Pericardium fibroblast (primary cell): ENCODE measurements around the gene YBX2. TPM values are rescaled to one million over a fixed set of nuclear protein-coding genes. Genes with fewer than 3 reads are reported as not detected.

Source experiments
- total RNA-seq: library from RNA; depleted of rRNA; stranded (reverse); fragments of >200 nt; gene quantifications from 2 replicates; pipeline ENCODE4 v1.2.3, GENCODE V29; 2015

The YBX2 gene
- total RNA-seq, 1 donor from 2014 or later, result 0.60 TPM

Other genes starting within 250 kb of the YBX2 start
- gene CLEC10A, start 214.4 kb downstream of the YBX2 start, total RNA-seq, result not detected in 2 replicates
- not detected in 2 replicates for gene ASGR2, start 179.8 kb downstream of the YBX2 start, total RNA-seq
- gene ASGR1, start 115.3 kb downstream of the YBX2 start, total RNA-seq, result 0.35 and 0.85 TPM in 2 replicates
- gene DLG4, start 74.8 kb downstream of the YBX2 start, total RNA-seq, result 8.5 and 13.6 TPM in 2 replicates
- 194 and 234 TPM in 2 replicates for gene ACADVL, start 74.7 kb downstream of the YBX2 start, total RNA-seq
- gene DVL2, start 60.1 kb downstream of the YBX2 start, total RNA-seq, result 61.8 and 63.7 TPM in 2 replicates
- 37.1 and 52.7 TPM in 2 replicates for gene PHF23, start 55.2 kb downstream of the YBX2 start, total RNA-seq
- gene GABARAP, start 52.2 kb downstream of the YBX2 start, total RNA-seq, result 916 and 1,059 TPM in 2 replicates
- gene CTDNEP1, start 42.9 kb downstream of the YBX2 start, total RNA-seq, result 56.2 and 97.6 TPM in 2 replicates
- 24.4 and 27.7 TPM in 2 replicates for gene ELP5, start 42.4 kb downstream of the YBX2 start, total RNA-seq
- 0.17 and 1.3 TPM in 2 replicates for gene CLDN7, start 32.2 kb downstream of the YBX2 start, total RNA-seq
- gene SLC2A4, start 12.9 kb downstream of the YBX2 start, total RNA-seq, result 0.23 TPM in 1 of 2 replicates, not detected in the other
- gene EIF5A, start 13.0 kb upstream of the YBX2 start, total RNA-seq, result 327 and 351 TPM in 2 replicates
- 65.2 and 92.2 TPM in 2 replicates for gene GPS2, start 20.7 kb upstream of the YBX2 start, total RNA-seq
- 8.9 and 13.0 TPM in 2 replicates for gene NEURL4, start 34.7 kb upstream of the YBX2 start, total RNA-seq
- gene ACAP1, start 41.9 kb upstream of the YBX2 start, total RNA-seq, result 0.34 TPM in 1 of 2 replicates, not detected in the other
- gene KCTD11, start 57.5 kb upstream of the YBX2 start, total RNA-seq, result 17.2 and 24.3 TPM in 2 replicates
- not detected in 2 replicates for gene TMEM95, start 60.5 kb upstream of the YBX2 start, total RNA-seq
- 0.09 and 0.47 TPM in 2 replicates for gene TNK1, start 86.5 kb upstream of the YBX2 start, total RNA-seq
- gene PLSCR3, start 99.9 kb upstream of the YBX2 start, total RNA-seq, result 45.7 and 72.9 TPM in 2 replicates
- 83.2 and 132 TPM in 2 replicates for gene TMEM256, start 109.5 kb upstream of the YBX2 start, total RNA-seq
- 13.5 and 18.6 TPM in 2 replicates for gene NLGN2, start 113.2 kb upstream of the YBX2 start, total RNA-seq
- not detected in 2 replicates for gene SPEM1, start 125.7 kb upstream of the YBX2 start, total RNA-seq
- not detected in 2 replicates for gene SPEM2, start 131.0 kb upstream of the YBX2 start, total RNA-seq
- gene SPEM3, start 134.2 kb upstream of the YBX2 start, total RNA-seq, result not detected in 2 replicates
- gene TMEM102, start 140.8 kb upstream of the YBX2 start, total RNA-seq, result 1.3 and 2.4 TPM in 2 replicates
- gene FGF11, start 144.9 kb upstream of the YBX2 start, total RNA-seq, result 0.43 and 2.0 TPM in 2 replicates
- gene CHRNB1, start 150.4 kb upstream of the YBX2 start, total RNA-seq, result 3.7 and 6.7 TPM in 2 replicates
- 25.4 and 29.3 TPM in 2 replicates for gene ZBTB4, start 185.0 kb upstream of the YBX2 start, total RNA-seq
- gene SLC35G6, start 186.8 kb upstream of the YBX2 start, total RNA-seq, result not detected in 2 replicates
- 35.5 and 50.7 TPM in 2 replicates for gene POLR2A, start 189.7 kb upstream of the YBX2 start, total RNA-seq